Ishikawa (cell line): ENCODE data around the gene SMPDL3A.

ENCODE experiments used
- FOXM1 ChIP-seq: IDR thresholded peaks from 2 replicates; pipeline ENCODE4 v1.6.1; 2012; ENCODE audit warnings: low read depth, borderline replicate concordance
- MAX ChIP-seq: IDR thresholded peaks from 2 replicates; pipeline ENCODE4 v1.6.1; 2012
- REST ChIP-seq: IDR thresholded peaks from 2 replicates; pipeline ENCODE4 v1.6.1; 2012; ENCODE audit warnings: low read depth, mild to moderate bottlenecking
- TAF1 ChIP-seq: IDR thresholded peaks from 2 replicates; pipeline ENCODE4 v1.6.1; 2012; ENCODE audit warnings: low read depth, mild to moderate bottlenecking
- TEAD4 ChIP-seq: IDR thresholded peaks from 2 replicates; pipeline ENCODE4 v1.6.1; 2012
- YY1 ChIP-seq: IDR thresholded peaks from 2 replicates; pipeline ENCODE4 v1.6.1; 2012; ENCODE audit warnings: low read depth

- TF ChIP-seq MAX, result no peak
- no peak for TF ChIP-seq TEAD4
- TF ChIP-seq REST, result no peak
- no peak for TF ChIP-seq YY1
- TF ChIP-seq TAF1, result no peak
- TF ChIP-seq FOXM1, result no peak
Observed at GRCh38 chr6:122839906-122840305, 50.8 kb downstream of the SMPDL3A start.
